ENCODE results near the gene ABCD1. TPM values are rescaled to one million over a fixed set of nuclear protein-coding genes. Genes with fewer than 3 reads are reported as not detected.

The ABCD1 gene
- total RNA-seq, 4 donors from 2014 or later = 14.4 to 38.8 (median 22.0) TPM

DNA sequence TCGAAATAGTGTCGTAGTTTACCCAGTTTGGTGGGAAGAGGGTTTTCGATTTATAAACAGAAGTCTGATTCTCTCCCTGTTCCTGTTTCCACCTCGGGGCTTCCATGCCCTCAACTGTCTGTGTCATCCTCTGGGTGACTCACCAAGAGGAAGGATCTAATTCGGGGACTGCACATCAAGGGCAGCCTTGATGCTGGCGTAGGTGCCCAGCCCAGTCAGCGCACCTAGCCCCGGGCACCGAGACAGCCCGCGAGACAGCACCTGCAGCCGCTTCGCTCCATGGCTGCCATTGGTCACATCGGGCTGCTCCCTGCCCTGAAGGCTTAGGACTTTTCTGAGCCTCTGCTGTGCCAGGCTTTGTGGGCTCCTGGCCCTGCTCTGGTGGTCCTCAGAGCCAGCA lies 7.7 kb downstream of the ABCD1 start:
- TF ChIP-seq EP300 (IDR thresholded peaks at IDR 0.05) = no peak
- no peak for TF ChIP-seq POLR2AphosphoS5 (IDR thresholded peaks at IDR 0.05)
- TF ChIP-seq, protein P1, sequence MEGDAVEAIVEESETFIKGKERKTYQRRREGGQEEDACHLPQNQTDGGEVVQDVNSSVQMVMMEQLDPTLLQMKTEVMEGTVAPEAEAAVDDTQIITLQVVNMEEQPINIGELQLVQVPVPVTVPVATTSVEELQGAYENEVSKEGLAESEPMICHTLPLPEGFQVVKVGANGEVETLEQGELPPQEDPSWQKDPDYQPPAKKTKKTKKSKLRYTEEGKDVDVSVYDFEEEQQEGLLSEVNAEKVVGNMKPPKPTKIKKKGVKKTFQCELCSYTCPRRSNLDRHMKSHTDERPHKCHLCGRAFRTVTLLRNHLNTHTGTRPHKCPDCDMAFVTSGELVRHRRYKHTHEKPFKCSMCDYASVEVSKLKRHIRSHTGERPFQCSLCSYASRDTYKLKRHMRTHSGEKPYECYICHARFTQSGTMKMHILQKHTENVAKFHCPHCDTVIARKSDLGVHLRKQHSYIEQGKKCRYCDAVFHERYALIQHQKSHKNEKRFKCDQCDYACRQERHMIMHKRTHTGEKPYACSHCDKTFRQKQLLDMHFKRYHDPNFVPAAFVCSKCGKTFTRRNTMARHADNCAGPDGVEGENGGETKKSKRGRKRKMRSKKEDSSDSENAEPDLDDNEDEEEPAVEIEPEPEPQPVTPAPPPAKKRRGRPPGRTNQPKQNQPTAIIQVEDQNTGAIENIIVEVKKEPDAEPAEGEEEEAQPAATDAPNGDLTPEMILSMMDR (IDR thresholded peaks at IDR 0.05) = no peak
- ATAC-seq = no peak
- no peaks in the 10 kb centered on the region for H3K9me3 ChIP-seq
- peaks cover 0 to 47% of the 10 kb centered on the region in 2 donors for H3K36me3 ChIP-seq
- H3K4me3 ChIP-seq = no peak overlapping the region
- H3K27ac ChIP-seq = no peak overlapping the region
- no peaks in the 10 kb centered on the region for H3K27me3 ChIP-seq
- 100% methylated on average over 1 of the region's 14 CpGs; no CpG with 5 or more reads in 1 of the 2 donors for WGBS, 2 donors (ENCODE audit: low coverage in 1 of 2)
- peaks cover 0 to 21% (median 6%) of the 10 kb centered on the region in 3 donors for H3K4me1 ChIP-seq

DNA sequence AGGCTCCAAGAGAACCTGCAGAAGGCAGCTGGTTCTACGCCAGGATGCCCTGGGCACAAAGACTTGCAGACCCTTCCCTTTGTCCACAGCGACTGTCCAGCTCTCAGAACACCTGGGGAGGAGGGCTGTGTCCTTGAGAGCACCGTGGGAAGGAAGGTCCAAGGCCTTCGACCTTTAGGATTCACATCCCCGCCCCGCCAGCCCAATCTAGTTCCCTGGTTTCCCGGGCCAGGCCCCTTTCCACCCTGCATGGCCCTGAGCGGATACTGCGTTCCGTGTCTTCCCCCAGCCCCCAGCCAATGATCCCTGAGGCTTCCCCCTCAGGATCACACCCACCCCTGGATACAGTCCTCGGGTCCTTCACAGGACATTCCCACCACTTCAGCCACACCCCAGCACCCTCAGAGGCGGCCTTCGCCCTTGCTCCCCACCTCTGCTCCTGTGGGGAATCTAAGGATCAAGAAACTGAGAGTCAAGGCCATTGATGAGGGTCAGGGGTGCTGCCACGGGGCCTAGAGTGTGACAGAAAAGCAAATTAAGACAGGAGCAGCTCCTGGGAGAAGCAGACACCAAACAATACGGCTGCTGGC lies 9.1 kb downstream of the ABCD1 start:
- H3K27me3 ChIP-seq = no peaks in the 10 kb centered on the region
- H3K4me1 ChIP-seq = peaks cover 0 to 7% (median 0%) of the 10 kb centered on the region in 3 donors
- ATAC-seq = no peak
- no peak overlapping the region for H3K27ac ChIP-seq
- TF ChIP-seq POLR2AphosphoS5 (IDR thresholded peaks at IDR 0.05) = no peak
- TF ChIP-seq POLR2A (IDR thresholded peaks at IDR 0.05) = no peak
- TF ChIP-seq, protein P1 (IDR thresholded peaks at IDR 0.05) = no peak
- no peak for TF ChIP-seq EP300 (IDR thresholded peaks at IDR 0.05)
- H3K9me3 ChIP-seq = no peaks in the 10 kb centered on the region
- WGBS, 2 donors (ENCODE audit: low coverage in 1 of 2) = 43 to 80% methylated on average over 1 of the region's 15 CpGs
- H3K4me3 ChIP-seq = no peak overlapping the region
- peaks cover 0 to 61% of the 10 kb centered on the region in 2 donors for H3K36me3 ChIP-seq

DNA sequence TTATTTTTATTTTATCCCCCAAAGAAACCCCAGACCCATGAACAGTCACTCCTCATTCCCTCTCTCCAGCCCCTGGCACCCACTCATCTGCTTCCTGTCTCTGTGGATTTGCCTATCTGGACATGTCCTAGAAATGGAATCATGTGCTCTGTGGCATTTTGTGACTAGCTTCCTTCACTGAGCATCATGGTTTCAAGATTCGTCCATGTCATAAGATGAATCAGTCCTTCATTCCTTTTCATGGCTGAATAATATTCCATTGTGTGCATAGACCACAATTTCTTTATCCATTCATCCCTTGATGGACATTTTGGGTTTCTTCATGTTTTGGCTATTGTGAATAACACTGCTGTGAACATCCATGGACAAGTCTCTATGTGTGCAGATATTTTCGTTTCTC lies 10.2 kb downstream of the ABCD1 start:
- peaks cover 0 to 59% of the 10 kb centered on the region in 2 donors for H3K36me3 ChIP-seq
- TF ChIP-seq, protein P1 (IDR thresholded peaks at IDR 0.05) = no peak
- 65 to 100% methylated on average over 1 to 2 of the region's 2 CpGs for WGBS, 2 donors (ENCODE audit: low coverage in 1 of 2)

DNA sequence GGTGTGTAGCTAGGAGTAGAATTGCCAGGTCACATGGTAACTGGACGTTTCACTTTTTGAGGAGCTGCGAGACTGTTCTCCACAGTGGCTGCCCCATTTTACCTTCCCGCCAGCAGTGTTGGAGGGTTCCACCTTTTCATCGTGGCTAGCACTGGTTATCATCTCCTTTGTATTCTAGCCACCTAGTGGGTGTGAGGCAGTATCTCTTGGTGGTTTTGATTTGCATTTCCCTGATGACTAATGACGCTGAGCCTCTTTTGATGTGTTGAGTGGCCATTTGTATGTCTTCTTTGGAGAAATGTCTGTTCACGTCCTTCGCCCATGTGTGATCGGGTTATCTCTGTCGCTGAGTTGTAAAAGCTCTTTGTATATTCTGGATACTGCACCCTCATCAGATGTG lies 10.6 kb downstream of the ABCD1 start:
- Histone ChIP-seq H3K27me3 (no peaks in the 10 kb centered on the region), H3K36me3 (peaks cover 0 to 59% of the 10 kb centered on the region in 2 donors), H3K4me3 (no peak overlapping the region), H3K4me1 (no peaks in the 10 kb centered on the region), H3K9me3 (no peaks in the 10 kb centered on the region), H3K27ac (no peak overlapping the region)
- TF ChIP-seq, protein P1 (IDR thresholded peaks at IDR 0.05) = no peak
- no peak for TF ChIP-seq POLR2AphosphoS5 (IDR thresholded peaks at IDR 0.05)
- TF ChIP-seq POLR2A (IDR thresholded peaks at IDR 0.05) = no peak
- no peak for TF ChIP-seq EP300 (IDR thresholded peaks at IDR 0.05)
- WGBS, 2 donors (ENCODE audit: low coverage in 1 of 2) = 81% methylated on average over 9 of the region's 9 CpGs; no CpG with 5 or more reads in 1 of the 2 donors
- ATAC-seq = no peak

More for the DNA sequence above, 10.2 kb downstream of the ABCD1 start:
- Histone ChIP-seq H3K4me3 (no peak overlapping the region), H3K27me3 (no peaks in the 10 kb centered on the region), H3K27ac (no peak overlapping the region), H3K4me1 (no peaks in the 10 kb centered on the region), H3K9me3 (no peaks in the 10 kb centered on the region)
- no peak for ATAC-seq

DNA sequence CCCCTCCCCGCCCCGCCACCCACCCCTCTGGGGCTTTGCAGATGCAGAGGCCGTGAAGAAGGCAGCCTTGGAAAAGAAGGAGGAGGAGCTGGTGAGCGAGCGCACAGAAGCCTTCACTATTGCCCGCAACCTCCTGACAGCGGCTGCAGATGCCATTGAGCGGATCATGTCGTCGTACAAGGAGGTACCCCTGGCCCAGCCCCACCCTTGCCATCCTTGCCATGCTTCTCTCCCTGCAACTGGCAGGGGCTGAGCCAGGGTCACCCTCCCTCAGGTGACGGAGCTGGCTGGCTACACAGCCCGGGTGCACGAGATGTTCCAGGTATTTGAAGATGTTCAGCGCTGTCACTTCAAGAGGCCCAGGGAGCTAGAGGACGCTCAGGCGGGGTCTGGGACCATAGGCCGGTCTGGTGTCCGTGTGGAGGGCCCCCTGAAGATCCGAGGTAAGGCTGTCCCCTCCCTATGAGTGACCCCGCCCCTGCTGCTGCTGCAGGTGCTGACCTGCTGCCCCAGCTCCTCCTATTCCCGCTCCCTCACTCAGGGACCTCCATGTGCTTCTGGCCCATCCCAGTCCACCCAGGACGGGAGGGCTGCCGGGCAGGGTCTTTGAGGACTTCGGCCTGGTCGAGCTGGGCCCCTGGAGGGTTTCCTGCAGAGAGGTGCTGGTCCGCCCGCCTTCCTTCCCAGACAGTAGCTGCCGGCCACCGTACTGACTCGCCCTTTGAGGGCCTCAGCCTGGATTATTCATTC lies 11.6 kb downstream of the ABCD1 start:
- Histone ChIP-seq H3K4me3 (no peak overlapping the region), H3K9me3 (no peaks in the 10 kb centered on the region), H3K27ac (no peak overlapping the region), H3K4me1 (no peaks in the 10 kb centered on the region), H3K27me3 (no peaks in the 10 kb centered on the region), H3K36me3 (peaks cover 0 to 65% of the 10 kb centered on the region in 2 donors)
- peak; percentile 10 for ATAC-seq
- TF ChIP-seq EP300 (IDR thresholded peaks at IDR 0.05) = no peak
- no peak for TF ChIP-seq POLR2A (IDR thresholded peaks at IDR 0.05)
- no peak for TF ChIP-seq POLR2AphosphoS5 (IDR thresholded peaks at IDR 0.05)
- TF ChIP-seq, protein P1 (IDR thresholded peaks at IDR 0.05) = no peak
- 100% methylated on average over 6 of the region's 30 CpGs; no CpG with 5 or more reads in 1 of the 2 donors for WGBS, 2 donors (ENCODE audit: low coverage in 1 of 2)

All from gastroesophageal sphincter (tissue), 4 donors.